Measurements from ENCODE around the gene MSI2.

Gene MSI2

DNA sequence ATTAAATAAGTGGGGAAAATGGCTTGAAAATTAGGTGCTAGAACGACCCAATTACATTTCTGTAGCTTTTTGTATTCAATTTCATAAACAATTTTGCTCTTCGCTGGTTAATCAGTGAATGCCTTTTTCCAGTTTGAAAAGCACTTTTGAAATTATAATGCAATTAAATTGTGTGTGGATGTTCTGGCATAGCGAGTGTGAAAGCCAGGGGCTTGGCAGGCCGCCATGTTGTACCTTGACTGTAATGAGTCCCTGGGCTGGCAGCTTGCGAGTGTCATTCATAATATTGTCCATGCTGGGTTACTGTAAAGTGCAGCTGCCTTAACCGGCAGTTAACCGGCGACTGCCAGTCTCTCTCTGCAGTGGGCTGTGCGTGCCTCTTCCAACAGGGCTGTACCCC lies 310.9 kb downstream of the MSI2 start:
- H3K9ac ChIP-seq (ENCODE audit: insufficient read length), result no peak overlapping the region
- H3K9me3 ChIP-seq (ENCODE audit: low read depth, low read length), result no peaks in the 10 kb centered on the region
- H3K4me3 ChIP-seq, result no peak overlapping the region
- H3K36me3 ChIP-seq (ENCODE audit: insufficient read depth, low read length), result no peaks in the 10 kb centered on the region
- no peak overlapping the region for H3K27ac ChIP-seq
- no peak for DNase-seq (ENCODE audit: low read depth, low spot score)
- no peak for TF ChIP-seq FOXP2 (optimal IDR thresholded peaks at IDR 0.05; ENCODE audit: control extremely low read depth, extremely low read length, insufficient read depth)
- no peak for TF ChIP-seq EZH2 (IDR thresholded peaks at IDR 0.05)
- no peak for TF ChIP-seq POLR2AphosphoS5 (IDR thresholded peaks at IDR 0.05; ENCODE audit: borderline replicate concordance, low read depth, low read length)

DNA sequence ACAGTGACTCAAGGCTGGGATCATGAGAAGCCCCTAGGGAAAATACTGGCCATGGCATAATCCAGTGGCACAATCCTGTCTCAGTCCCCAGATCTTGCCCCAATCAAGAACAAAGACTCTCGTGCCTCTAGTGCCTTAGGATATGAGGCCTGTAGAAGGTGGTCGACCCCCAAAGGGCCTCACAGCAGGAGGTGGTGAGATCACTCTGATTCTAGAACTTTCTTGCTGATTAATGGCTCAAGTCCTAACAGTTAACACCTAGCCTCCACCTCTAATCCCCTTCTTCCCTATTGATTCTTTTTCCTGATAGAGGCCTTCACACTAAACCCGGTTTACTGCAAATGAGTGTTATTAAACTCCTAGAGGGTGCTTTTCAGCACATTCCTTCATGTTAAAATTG lies 312.0 kb downstream of the MSI2 start:
- DNase-seq (ENCODE audit: low read depth, low spot score), result no peak
- Histone ChIP-seq H3K9me3 (ENCODE audit: low read depth, low read length) (no peaks in the 10 kb centered on the region), H3K4me3 (no peak overlapping the region), H3K36me3 (ENCODE audit: insufficient read depth, low read length) (no peaks in the 10 kb centered on the region), H3K9ac (ENCODE audit: insufficient read length) (no peak overlapping the region), H3K27ac (no peak overlapping the region)
- TF ChIP-seq POLR2AphosphoS5 (IDR thresholded peaks at IDR 0.05; ENCODE audit: borderline replicate concordance, low read depth, low read length), result no peak
- no peak for TF ChIP-seq EZH2 (IDR thresholded peaks at IDR 0.05)
- no peak for TF ChIP-seq FOXP2 (optimal IDR thresholded peaks at IDR 0.05; ENCODE audit: control extremely low read depth, extremely low read length, insufficient read depth)

DNA sequence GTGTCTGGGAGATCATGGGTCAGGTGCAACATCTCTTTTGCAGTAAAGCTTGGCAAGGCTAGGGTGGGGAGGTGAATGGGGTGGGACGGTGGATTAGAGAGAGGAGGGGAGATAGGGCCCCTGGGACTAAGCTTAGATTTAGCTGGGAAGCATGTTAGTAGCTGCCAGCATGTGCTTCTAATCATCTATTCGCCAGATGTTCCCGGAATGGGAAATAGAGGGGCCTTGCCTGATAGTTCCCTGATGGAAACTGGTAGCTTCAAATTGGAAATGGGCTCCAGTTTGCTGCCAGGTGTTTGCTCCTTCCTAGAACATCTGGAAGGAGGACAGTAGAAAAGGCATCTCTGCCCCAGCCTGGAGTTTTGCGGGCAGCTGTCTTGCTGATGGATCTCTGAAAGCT lies 312.7 kb downstream of the MSI2 start:
- H3K9me3 ChIP-seq (ENCODE audit: low read depth, low read length), result no peaks in the 10 kb centered on the region
- no peak overlapping the region for H3K27ac ChIP-seq
- DNase-seq (ENCODE audit: low read depth, low spot score), result no peak
- H3K36me3 ChIP-seq (ENCODE audit: insufficient read depth, low read length), result no peaks in the 10 kb centered on the region
- TF ChIP-seq EZH2 (IDR thresholded peaks at IDR 0.05) (no peak), POLR2AphosphoS5 (IDR thresholded peaks at IDR 0.05; ENCODE audit: borderline replicate concordance, low read depth, low read length) (no peak), FOXP2 (optimal IDR thresholded peaks at IDR 0.05; ENCODE audit: control extremely low read depth, extremely low read length, insufficient read depth) (no peak)
- H3K4me3 ChIP-seq, result no peak overlapping the region
- no peak overlapping the region for H3K9ac ChIP-seq (ENCODE audit: insufficient read length)

DNA sequence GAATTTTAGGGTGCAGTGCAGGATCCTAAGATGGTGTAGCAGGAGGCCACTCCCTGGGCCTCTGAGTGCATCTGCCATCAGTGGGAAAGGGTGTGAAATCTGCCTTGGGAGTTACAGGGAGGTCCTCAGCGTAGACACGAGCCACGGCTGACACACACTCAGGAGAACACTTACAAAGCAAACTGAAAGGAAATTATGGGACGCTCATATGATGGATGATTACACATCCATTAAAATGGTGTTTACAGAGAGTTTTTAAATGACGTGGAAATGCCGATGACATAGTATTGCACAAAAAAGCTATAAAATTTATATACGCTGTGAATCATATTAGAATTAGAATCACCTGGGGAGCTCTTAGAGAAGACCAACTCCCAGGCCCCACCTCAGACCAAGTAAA lies 313.5 kb downstream of the MSI2 start:
- Histone ChIP-seq H3K4me3 (no peak overlapping the region), H3K27ac (no peak overlapping the region), H3K9ac (ENCODE audit: insufficient read length) (no peak overlapping the region), H3K9me3 (ENCODE audit: low read depth, low read length) (no peaks in the 10 kb centered on the region), H3K36me3 (ENCODE audit: insufficient read depth, low read length) (no peaks in the 10 kb centered on the region)
- no peak for DNase-seq (ENCODE audit: low read depth, low spot score)
- no peak for TF ChIP-seq FOXP2 (optimal IDR thresholded peaks at IDR 0.05; ENCODE audit: control extremely low read depth, extremely low read length, insufficient read depth)
- no peak for TF ChIP-seq EZH2 (IDR thresholded peaks at IDR 0.05)
- no peak for TF ChIP-seq POLR2AphosphoS5 (IDR thresholded peaks at IDR 0.05; ENCODE audit: borderline replicate concordance, low read depth, low read length)

DNA sequence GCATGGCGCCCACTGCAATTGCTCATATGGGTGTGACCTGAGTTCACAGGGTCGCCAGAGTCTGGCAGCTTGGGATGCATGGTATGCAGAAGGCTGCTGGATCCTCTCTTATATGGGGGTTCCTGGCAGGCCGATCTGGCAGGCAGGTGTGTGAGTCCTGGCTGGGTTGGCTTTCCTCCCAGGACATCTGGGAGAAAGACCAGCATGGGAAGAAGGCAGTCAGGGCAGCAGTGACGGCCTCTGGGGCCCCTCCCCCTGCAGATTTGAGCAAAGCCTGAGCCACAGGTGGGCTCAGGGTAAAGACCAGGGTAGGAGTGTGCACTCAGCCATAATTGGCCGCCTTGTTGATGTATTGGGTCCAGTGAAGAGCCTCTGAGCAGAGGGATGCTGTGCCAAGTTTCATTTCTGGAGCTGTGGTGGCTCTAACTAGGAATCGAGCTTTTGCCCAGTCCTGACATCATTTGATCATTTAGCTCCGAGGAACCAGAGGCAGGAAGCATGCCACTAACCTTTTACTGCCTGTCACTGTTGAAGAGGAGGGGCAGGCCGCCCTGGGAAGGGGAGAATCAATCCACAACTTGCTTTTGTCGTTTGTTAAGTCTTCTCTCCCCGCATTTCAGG lies 314.5 kb downstream of the MSI2 start:
- no peak overlapping the region for H3K9ac ChIP-seq (ENCODE audit: insufficient read length)
- no peak overlapping the region for H3K4me3 ChIP-seq
- H3K36me3 ChIP-seq (ENCODE audit: insufficient read depth, low read length), result no peaks in the 10 kb centered on the region
- no peak overlapping the region for H3K27ac ChIP-seq
- H3K9me3 ChIP-seq (ENCODE audit: low read depth, low read length), result no peaks in the 10 kb centered on the region
- TF ChIP-seq EZH2 (IDR thresholded peaks at IDR 0.05) (no peak), FOXP2 (optimal IDR thresholded peaks at IDR 0.05; ENCODE audit: control extremely low read depth, extremely low read length, insufficient read depth) (no peak), POLR2AphosphoS5 (IDR thresholded peaks at IDR 0.05; ENCODE audit: borderline replicate concordance, low read depth, low read length) (no peak)
- DNase-seq (ENCODE audit: low read depth, low spot score), result no peak

DNA sequence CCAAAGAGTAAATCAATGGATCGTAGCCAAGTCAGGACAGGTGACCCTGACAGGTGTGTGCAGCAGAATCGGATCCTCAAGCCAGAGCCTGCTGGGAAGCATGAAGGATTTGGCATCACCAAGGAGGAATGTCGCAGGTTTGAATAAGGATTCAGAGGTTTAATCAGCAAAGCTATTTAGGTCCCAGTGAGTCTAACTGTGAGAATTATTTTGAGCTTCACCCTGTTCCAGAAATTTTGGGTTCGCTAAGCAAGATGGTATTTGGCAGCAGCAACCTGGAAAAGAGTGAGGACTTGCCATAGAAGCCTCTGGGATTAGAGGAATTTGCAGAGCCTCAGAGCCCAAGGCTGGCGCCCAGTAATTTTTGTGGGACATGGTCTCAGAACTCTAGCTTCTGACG lies 315.7 kb downstream of the MSI2 start:
- TF ChIP-seq FOXP2 (optimal IDR thresholded peaks at IDR 0.05; ENCODE audit: control extremely low read depth, extremely low read length, insufficient read depth) (no peak), EZH2 (IDR thresholded peaks at IDR 0.05) (no peak), POLR2AphosphoS5 (IDR thresholded peaks at IDR 0.05; ENCODE audit: borderline replicate concordance, low read depth, low read length) (no peak)
- Histone ChIP-seq H3K27ac (no peak overlapping the region), H3K9me3 (ENCODE audit: low read depth, low read length) (no peaks in the 10 kb centered on the region), H3K4me3 (no peak overlapping the region), H3K9ac (ENCODE audit: insufficient read length) (no peak overlapping the region), H3K36me3 (ENCODE audit: insufficient read depth, low read length) (no peaks in the 10 kb centered on the region)
- no peak for DNase-seq (ENCODE audit: low read depth, low spot score)

DNA sequence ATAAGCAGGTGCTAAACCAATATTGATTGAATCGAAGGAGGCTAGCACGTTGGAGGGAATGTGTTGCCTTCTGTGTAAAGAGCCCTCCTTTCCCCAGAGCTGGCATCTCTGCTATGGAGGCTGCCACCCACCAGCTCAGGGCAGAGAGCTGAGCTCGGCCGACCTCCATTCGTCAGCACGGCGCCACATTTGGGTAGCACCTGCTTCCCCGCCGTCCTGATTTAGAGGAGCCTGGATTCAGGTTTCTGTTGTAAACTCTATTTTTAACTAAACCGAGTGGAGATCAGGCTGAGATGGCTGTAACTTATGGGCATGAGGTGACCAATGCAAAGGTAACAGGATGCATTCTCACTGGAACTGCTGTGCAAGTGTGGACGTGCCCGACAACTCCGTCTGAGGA lies 316.3 kb downstream of the MSI2 start:
- Histone ChIP-seq H3K4me3 (no peak overlapping the region), H3K9ac (ENCODE audit: insufficient read length) (no peak overlapping the region), H3K36me3 (ENCODE audit: insufficient read depth, low read length) (no peaks in the 10 kb centered on the region), H3K27ac (no peak overlapping the region), H3K9me3 (ENCODE audit: low read depth, low read length) (no peaks in the 10 kb centered on the region)
- no peak for DNase-seq (ENCODE audit: low read depth, low spot score)
- TF ChIP-seq EZH2 (IDR thresholded peaks at IDR 0.05) (no peak), POLR2AphosphoS5 (IDR thresholded peaks at IDR 0.05; ENCODE audit: borderline replicate concordance, low read depth, low read length) (no peak), FOXP2 (optimal IDR thresholded peaks at IDR 0.05; ENCODE audit: control extremely low read depth, extremely low read length, insufficient read depth) (no peak)

DNA sequence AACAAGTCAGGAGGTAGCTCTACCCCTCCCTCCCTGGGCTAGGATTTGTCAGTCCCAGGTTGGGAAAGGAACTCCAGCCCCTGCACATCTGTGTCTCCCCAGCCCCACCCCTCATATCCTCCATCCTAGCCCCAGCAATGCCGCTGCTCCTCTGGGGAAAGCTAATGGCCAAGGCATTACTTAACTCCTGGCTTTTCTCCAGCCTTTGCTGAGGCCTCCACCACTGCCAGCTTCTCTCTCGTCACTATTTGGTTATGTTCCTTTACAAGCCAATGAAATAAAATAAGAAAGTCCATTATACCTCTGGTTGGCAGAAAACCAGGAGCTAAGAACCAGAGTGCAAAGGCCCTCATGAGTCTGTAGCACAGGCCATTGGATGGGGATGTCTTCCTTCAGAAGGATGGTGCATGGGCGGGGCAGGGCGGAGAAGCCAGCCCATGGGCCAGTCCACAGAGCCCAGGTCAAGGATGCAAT lies 317.8 kb downstream of the MSI2 start:
- no peak overlapping the region for H3K27ac ChIP-seq
- no peak overlapping the region for H3K9ac ChIP-seq (ENCODE audit: insufficient read length)
- no peaks in the 10 kb centered on the region for H3K36me3 ChIP-seq (ENCODE audit: insufficient read depth, low read length)
- DNase-seq (ENCODE audit: low read depth, low spot score), result no peak
- H3K4me3 ChIP-seq, result no peak overlapping the region
- TF ChIP-seq POLR2AphosphoS5 (IDR thresholded peaks at IDR 0.05; ENCODE audit: borderline replicate concordance, low read depth, low read length), result no peak
- no peak for TF ChIP-seq FOXP2 (optimal IDR thresholded peaks at IDR 0.05; ENCODE audit: control extremely low read depth, extremely low read length, insufficient read depth)
- H3K9me3 ChIP-seq (ENCODE audit: low read depth, low read length), result no peaks in the 10 kb centered on the region

DNA sequence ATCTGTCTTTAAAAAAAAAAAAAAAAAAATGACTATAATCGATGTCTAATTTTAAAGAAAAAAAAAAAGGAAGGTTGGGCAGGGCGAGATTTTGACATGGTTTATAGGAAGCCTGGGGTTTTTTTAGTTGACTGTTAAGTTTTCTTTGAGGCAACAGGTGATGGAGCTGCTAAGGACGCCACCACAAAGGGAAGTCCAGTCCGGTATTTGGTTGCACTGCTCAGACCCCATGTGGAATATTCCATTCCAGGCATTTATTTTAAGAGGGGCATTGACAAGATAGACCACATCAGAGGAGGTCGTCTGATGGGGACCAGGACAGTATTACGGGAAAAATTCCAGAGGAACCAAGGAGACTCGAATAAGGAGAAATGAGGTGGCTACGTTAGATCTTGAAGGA lies 320.4 kb downstream of the MSI2 start:
- no peak for DNase-seq (ENCODE audit: low read depth, low spot score)
- TF ChIP-seq POLR2AphosphoS5 (IDR thresholded peaks at IDR 0.05; ENCODE audit: borderline replicate concordance, low read depth, low read length) (no peak), FOXP2 (optimal IDR thresholded peaks at IDR 0.05; ENCODE audit: control extremely low read depth, extremely low read length, insufficient read depth) (no peak), EZH2 (IDR thresholded peaks at IDR 0.05) (no peak)
- Histone ChIP-seq H3K36me3 (ENCODE audit: insufficient read depth, low read length) (no peaks in the 10 kb centered on the region), H3K27ac (no peak overlapping the region), H3K4me3 (no peak overlapping the region), H3K9ac (ENCODE audit: insufficient read length) (no peak overlapping the region), H3K9me3 (ENCODE audit: low read depth, low read length) (no peaks in the 10 kb centered on the region)

Data from SK-N-MC (cell line).